SK-N-SH (cell line): Measurements from ENCODE around the gene PSMA5. TPM values are rescaled to one million over a fixed set of nuclear protein-coding genes. Genes with fewer than 3 reads are reported as not detected.
A peak's percentile ranks its signal among the peaks of the same experiment; 100 is the strongest.

Experiments used
- CTCF ChIA-PET: fragments of 300-600, 350-600 bp; formaldehyde crosslinking; extraction: SDS; loops from one replicate; lab custom pipeline; 2021; lab: Yijun Ruan, JAX
- POLR2A ChIA-PET: fragments of 350-600 bp; sonication (Branson Sonifier 250); formaldehyde crosslinking; extraction: SDS; loops from one replicate; lab custom pipeline; 2020; ENCODE audit warnings: antibody characterized with exemption, inconsistent platforms; lab: Yijun Ruan, JAX
- DNase-seq: peaks from one replicate; pipeline ENCODE4 v3.0.0; 2012
- H2AFZ ChIP-seq: fragments of 200-600 bp; sonication (generic); 2 replicates; pipeline ENCODE4 v1.8.1; 2016; ENCODE audit warnings: antibody characterized with exemption, mild to moderate bottlenecking, low read depth
- H3F3A ChIP-seq: fragments of 200-600 bp; sonication (generic); replicated peaks from 2 replicates; pipeline ENCODE3; 2016; ENCODE audit warnings: antibody characterized with exemption, mild to moderate bottlenecking; ENCODE audit not compliant: insufficient read depth
- H3K27ac ChIP-seq, 2 experiments: fragments of 200-500 bp in 1 of 2; fragments of 200-600 bp in 1 of 2; sonication (Bioruptor generic) in 1 of 2; sonication (generic), shearing (Covaris generic) in 1 of 2; 2 replicates each; pipeline versions ENCODE4 v1.5.1 to v1.6.1; 2014 to 2016; ENCODE audit warnings: low read depth in 2 of 2, inconsistent platforms in 1 of 2, low read length in 1 of 2, mild to moderate bottlenecking in 1 of 2, mixed read lengths in 1 of 2
- H3K27me3 ChIP-seq: fragments of 200-600 bp; sonication (generic), shearing (Covaris generic); 2 replicates; pipeline ENCODE4 v1.6.1; 2016; ENCODE audit warnings: mixed run types; ENCODE audit not compliant: insufficient read depth
- H3K36me3 ChIP-seq, 2 experiments: fragments of 200-500 bp in 1 of 2; fragments of 200-600 bp in 1 of 2; sonication (Bioruptor generic) in 1 of 2; sonication (generic) in 1 of 2; replicated peaks in 1 of 2; 2 replicates each; pipeline versions ENCODE3 to v1.5.1; 2014 to 2016; ENCODE audit warnings: low read length in 1 of 2, mild to moderate bottlenecking in 1 of 2; ENCODE audit not compliant: insufficient read depth in 2 of 2, control insufficient read depth in 1 of 2
- H3K4me1 ChIP-seq, 2 experiments: fragments of 200-500 bp in 1 of 2; fragments of 200-600 bp in 1 of 2; sonication (Bioruptor generic) in 1 of 2; sonication (generic), shearing (Covaris generic) in 1 of 2; 2 replicates each; pipeline versions ENCODE4 v1.5.1 to v1.6.1; 2014 to 2016; ENCODE audit warnings: low read depth in 1 of 2, low read length in 1 of 2, mixed run types in 1 of 2; ENCODE audit not compliant: insufficient read depth in 2 of 2, control insufficient read depth in 1 of 2
- H3K4me2 ChIP-seq: fragments of 200-600 bp; sonication (generic), shearing (Covaris generic); 2 replicates; pipeline ENCODE4 v1.6.1; 2017; ENCODE audit warnings: mixed run types
- H3K4me3 ChIP-seq, 2 experiments: fragments of 200-500 bp in 1 of 2; fragments of 200-600 bp in 1 of 2; sonication (Bioruptor generic) in 1 of 2; sonication (generic), shearing (Covaris generic) in 1 of 2; 2 replicates each; pipeline versions ENCODE4 v1.5.1 to v1.8.1; 2014 to 2016; ENCODE audit warnings: low read depth in 2 of 2, inconsistent platforms in 1 of 2, low read length in 1 of 2, mild to moderate bottlenecking in 1 of 2, mixed read lengths in 1 of 2, moderate library complexity in 1 of 2
- H3K79me2 ChIP-seq: fragments of 200-600 bp; sonication (generic); 2 replicates; pipeline ENCODE4 v1.8.1; 2017; ENCODE audit warnings: mild to moderate bottlenecking; ENCODE audit not compliant: insufficient read depth
- H3K9ac ChIP-seq: fragments of 200-600 bp; sonication (generic); 2 replicates; pipeline ENCODE4 v1.6.1; 2017; ENCODE audit warnings: mixed run types
- H3K9me2 ChIP-seq: fragments of 200-600 bp; sonication (generic); 2 replicates; pipeline ENCODE4 v1.6.1; 2017; ENCODE audit warnings: mixed run types
- H3K9me3 ChIP-seq: fragments of 200-600 bp; sonication (generic); 2 replicates; pipeline ENCODE4 v1.6.1; 2017; ENCODE audit warnings: mixed run types, mild to moderate bottlenecking, moderate library complexity
- H4K20me1 ChIP-seq: fragments of 200-600 bp; sonication (generic); 2 replicates; pipeline ENCODE4 v1.6.1; 2017; ENCODE audit warnings: mild to moderate bottlenecking, mixed run types; ENCODE audit not compliant: insufficient read depth
- EP300 ChIP-seq, 2 experiments: IDR thresholded peaks; 2 replicates each; pipeline versions ENCODE4 v1.4.0 to v1.6.1; 2012; ENCODE audit warnings: borderline replicate concordance in 1 of 2, low read depth in 1 of 2, low read length in 1 of 2
- EZH2phosphoT487 ChIP-seq: fragments of 200-600 bp; sonication (generic); IDR thresholded peaks from 2 replicates; pipeline ENCODE4 v1.6.1; 2017; ENCODE audit warnings: low read depth, mixed run types, mild to moderate bottlenecking, antibody characterized with exemption, moderate library complexity, borderline replicate concordance
- FOSL2 ChIP-seq: IDR thresholded peaks from 2 replicates; pipeline ENCODE4 v1.4.0; 2012; ENCODE audit warnings: low read depth, mild to moderate bottlenecking, moderate library complexity, borderline replicate concordance
- GABPA ChIP-seq: IDR thresholded peaks from 2 replicates; pipeline ENCODE4 v1.4.0; 2012; ENCODE audit warnings: low read depth, mild to moderate bottlenecking
- NFIC ChIP-seq: IDR thresholded peaks from 2 replicates; pipeline ENCODE4 v1.4.0; 2012; ENCODE audit warnings: borderline replicate concordance
- POLR2AphosphoS5 ChIP-seq: IDR thresholded peaks from 2 replicates; pipeline ENCODE4 v1.6.1; 2012; ENCODE audit warnings: low read depth, low read length
- RCOR1 ChIP-seq: fragments of 150-350 bp; IDR thresholded peaks from 2 replicates; pipeline ENCODE4 v1.6.1; 2017; ENCODE audit warnings: antibody characterized with exemption, low read length
- RXRA ChIP-seq: IDR thresholded peaks from 2 replicates; pipeline ENCODE4 v1.4.0; 2012; ENCODE audit warnings: low read depth, mild to moderate bottlenecking, borderline replicate concordance
- SIN3A ChIP-seq: IDR thresholded peaks from 2 replicates; pipeline ENCODE4 v1.6.1; 2012; ENCODE audit warnings: low read depth, mild to moderate bottlenecking, low read length, moderate library complexity, borderline replicate concordance
- TEAD4 ChIP-seq: IDR thresholded peaks from 2 replicates; pipeline ENCODE4 v1.4.0; 2012; ENCODE audit warnings: mild to moderate bottlenecking, borderline replicate concordance; ENCODE audit not compliant: insufficient read depth
- WGBS: methylation state at CpG from one replicate; pipeline ENCODE4 v1.1.6; 2017; ENCODE audit warnings: low lambda C conversion rate; 5-methylcytosine and 5-hydroxymethylcytosine counted together
- polyA plus RNA-seq, 3 experiments: library from polyadenylated mRNA; depleted of rRNA; stranded (reverse); fragments of >200 nt; gene quantifications; 2 replicates each; pipeline ENCODE4 v1.2.3, GENCODE V29; 2012
- TF ChIP-seq, protein P1 (sequence below): IDR thresholded peaks from 2 replicates; pipeline ENCODE4 v1.4.0; 2012; ENCODE audit warnings: low read depth, borderline replicate concordance
- TF ChIP-seq, protein P2 (sequence below): IDR thresholded peaks from 2 replicates; pipeline ENCODE4; 2012

The PSMA5 gene
- polyA plus RNA-seq, 1 of the 3 experiments (the other 2 are of a cell fraction): 118 TPM

GRCh38 chr1:109361649-109362048 lies 64.6 kb downstream of the PSMA5 start:
- WGBS: 74% methylated on average over 1 of the region's 1 CpG

DNA sequence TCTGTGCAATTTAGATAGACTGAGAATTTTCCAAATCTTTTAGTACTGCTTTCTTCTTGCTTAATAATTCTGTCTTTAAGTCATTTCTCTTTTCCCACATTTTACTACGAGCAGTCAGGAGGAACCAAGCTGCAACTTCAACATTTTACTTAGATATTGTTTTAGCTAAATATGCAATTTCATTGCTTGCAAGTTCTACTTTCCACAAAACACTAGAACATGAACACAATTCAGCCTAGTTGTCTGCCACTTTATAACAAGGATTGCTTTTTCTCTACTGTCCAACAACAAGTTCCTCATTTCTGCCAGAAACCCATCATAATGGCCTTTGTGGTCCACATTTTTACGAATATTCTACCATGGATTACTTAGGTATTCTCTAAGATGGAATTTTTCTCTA lies 65.2 kb downstream of the PSMA5 start:
- no peak for DNase-seq
- POLR2A ChIA-PET: no interaction called here

More at GRCh38 chr1:109361649-109362048, 64.6 kb downstream of the PSMA5 start:
- Histone ChIP-seq H3K79me2 (no peaks in the 10 kb centered on the region), H3K9me3 (no peaks in the 10 kb centered on the region), H3K9ac (no peak overlapping the region), H4K20me1 (no peaks in the 10 kb centered on the region), H3K27me3 (no peaks in the 10 kb centered on the region), H3K27ac (no peak overlapping the region), H3K9me2 (no peaks in the 10 kb centered on the region), H3K36me3 (peaks cover 0 to 4% of the 10 kb centered on the region in 2 experiments), H3K4me3 (no peak overlapping the region), H3K4me2 (no peak overlapping the region), H3F3A (no peaks in the 10 kb centered on the region), H3K4me1 (peaks cover 3 to 7% of the 10 kb centered on the region in 2 experiments; a peak in 3 of 4 replicates), H2AFZ (no peak overlapping the region; the same call in 1 of the 2 replicates)
- no peak for TF ChIP-seq RCOR1
- no peak for TF ChIP-seq POLR2AphosphoS5
- TF ChIP-seq, protein P1, sequence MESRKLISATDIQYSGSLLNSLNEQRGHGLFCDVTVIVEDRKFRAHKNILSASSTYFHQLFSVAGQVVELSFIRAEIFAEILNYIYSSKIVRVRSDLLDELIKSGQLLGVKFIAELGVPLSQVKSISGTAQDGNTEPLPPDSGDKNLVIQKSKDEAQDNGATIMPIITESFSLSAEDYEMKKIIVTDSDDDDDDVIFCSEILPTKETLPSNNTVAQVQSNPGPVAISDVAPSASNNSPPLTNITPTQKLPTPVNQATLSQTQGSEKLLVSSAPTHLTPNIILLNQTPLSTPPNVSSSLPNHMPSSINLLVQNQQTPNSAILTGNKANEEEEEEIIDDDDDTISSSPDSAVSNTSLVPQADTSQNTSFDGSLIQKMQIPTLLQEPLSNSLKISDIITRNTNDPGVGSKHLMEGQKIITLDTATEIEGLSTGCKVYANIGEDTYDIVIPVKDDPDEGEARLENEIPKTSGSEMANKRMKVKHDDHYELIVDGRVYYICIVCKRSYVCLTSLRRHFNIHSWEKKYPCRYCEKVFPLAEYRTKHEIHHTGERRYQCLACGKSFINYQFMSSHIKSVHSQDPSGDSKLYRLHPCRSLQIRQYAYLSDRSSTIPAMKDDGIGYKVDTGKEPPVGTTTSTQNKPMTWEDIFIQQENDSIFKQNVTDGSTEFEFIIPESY: no peak
- TF ChIP-seq GABPA: no peak
- no peak for TF ChIP-seq TEAD4
- TF ChIP-seq EP300 (IDR thresholded peaks at IDR 0.05; ENCODE audit: borderline replicate concordance in 1 of 2, low read depth in 1 of 2, low read length in 1 of 2): no peak
- TF ChIP-seq SIN3A: no peak
- TF ChIP-seq RXRA: 0 out of 2 replicates have a peak, but pooled peaks have one; percentile 56
- POLR2A ChIA-PET: no interaction called here
- CTCF ChIA-PET: no interaction called here
- no peak for DNase-seq

More for the DNA sequence above, 65.2 kb downstream of the PSMA5 start:
- H3K36me3 ChIP-seq: peaks cover 0 to 4% of the 10 kb centered on the region in 2 experiments
- H3K9me3 ChIP-seq: no peaks in the 10 kb centered on the region
- peaks cover 3 to 7% of the 10 kb centered on the region in 2 experiments; a peak in 3 of 4 replicates for H3K4me1 ChIP-seq
- 98% methylated on average over 2 of the region's 2 CpGs for WGBS
- H3K4me3 ChIP-seq: no peak overlapping the region
- H2AFZ ChIP-seq: no peak overlapping the region
- no peaks in the 10 kb centered on the region for H3K27me3 ChIP-seq
- H3K9ac ChIP-seq: no peak overlapping the region
- H3K4me2 ChIP-seq: no peak overlapping the region
- CTCF ChIA-PET: interaction anchor here (0.9 kb wide), 1 partner anchor 97 kb away, joined by 3 read pairs; no protein-coding TSS in a partner anchor
- H3K9me2 ChIP-seq: no peaks in the 10 kb centered on the region
- no peaks in the 10 kb centered on the region for H3K79me2 ChIP-seq
- H4K20me1 ChIP-seq: no peaks in the 10 kb centered on the region
- H3F3A ChIP-seq: no peaks in the 10 kb centered on the region
- TF ChIP-seq NFIC (no peak), FOSL2 (no peak), EZH2phosphoT487 (no peak)
- TF ChIP-seq, protein P2, sequence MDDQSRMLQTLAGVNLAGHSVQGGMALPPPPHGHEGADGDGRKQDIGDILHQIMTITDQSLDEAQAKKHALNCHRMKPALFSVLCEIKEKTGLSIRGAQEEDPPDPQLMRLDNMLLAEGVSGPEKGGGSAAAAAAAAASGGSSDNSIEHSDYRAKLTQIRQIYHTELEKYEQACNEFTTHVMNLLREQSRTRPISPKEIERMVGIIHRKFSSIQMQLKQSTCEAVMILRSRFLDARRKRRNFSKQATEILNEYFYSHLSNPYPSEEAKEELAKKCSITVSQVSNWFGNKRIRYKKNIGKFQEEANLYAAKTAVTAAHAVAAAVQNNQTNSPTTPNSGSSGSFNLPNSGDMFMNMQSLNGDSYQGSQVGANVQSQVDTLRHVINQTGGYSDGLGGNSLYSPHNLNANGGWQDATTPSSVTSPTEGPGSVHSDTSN: no peak
- no peak overlapping the region for H3K27ac ChIP-seq
